HepG2 (cell line): ENCODE results near the gene GLDN. TPM values are rescaled to one million over a fixed set of nuclear protein-coding genes. Genes with fewer than 3 reads are reported as not detected.

ENCODE experiments used
- ATF5 ChIP-seq: sonication (generic); formaldehyde crosslinking; IDR thresholded peaks from 2 replicates; pipeline ENCODE4 v1.4.0; 2020; ENCODE audit warnings: mild to moderate bottlenecking, low read depth, missing genetic modification reagents
- NFYC ChIP-seq: IDR thresholded peaks from 2 replicates; pipeline ENCODE4 v1.6.1; 2016; ENCODE audit warnings: missing genetic modification reagents, missing compliant biosample characterization
- TAF1 ChIP-seq: sonication (generic); formaldehyde crosslinking; IDR thresholded peaks from 2 replicates; pipeline ENCODE4 v1.4.0; 2020; ENCODE audit warnings: missing genetic modification reagents
- ZBTB1 ChIP-seq: sonication (generic); formaldehyde crosslinking; IDR thresholded peaks from 2 replicates; pipeline ENCODE4 v1.4.0; 2020; ENCODE audit warnings: missing genetic modification reagents, borderline replicate concordance
- ZNF143 ChIP-seq: sonication (generic); formaldehyde crosslinking; IDR thresholded peaks from 2 replicates; pipeline ENCODE4 v1.4.0; 2020; ENCODE audit warnings: missing genetic modification reagents
- ZNF782 ChIP-seq: sonication (generic); formaldehyde crosslinking; IDR thresholded peaks from 2 replicates; pipeline ENCODE4 v1.4.0; 2020; ENCODE audit warnings: missing genetic modification reagents, mild to moderate bottlenecking, borderline replicate concordance
- ZSCAN30 ChIP-seq: sonication (generic); formaldehyde crosslinking; IDR thresholded peaks from 2 replicates; pipeline ENCODE4 v1.5.0; 2020; ENCODE audit warnings: mild to moderate bottlenecking, missing genetic modification reagents
- polyA plus RNA-seq, 8 experiments: library from polyadenylated mRNA; depleted of rRNA in 3 of 8; stranded (reverse) in 7 of 8; unstranded in 1 of 8; fragments of >200 nt; fragmentation: Illumina TruSeq in 4 of 8; extraction: Trizol in 4 of 8; gene quantifications; 2 replicates each; pipeline versions ENCODE4 v1.2.1 to v1.2.3, GENCODE V29; 2011 to 2016; ENCODE audit warnings: low read depth in 4 of 8, missing spikeins in 1 of 8, mixed read lengths in 1 of 8; ENCODE audit not compliant: insufficient read depth in 1 of 8
- total RNA-seq, 5 experiments: library from RNA; depleted of rRNA; stranded (reverse); fragments of >200 nt; fragmentation: Illumina TruSeq; extraction: Trizol; gene quantifications; 2 replicates each; pipeline ENCODE4 v1.2.3, GENCODE V29; 2016; ENCODE audit warnings: low read depth in 1 of 5
- TF ChIP-seq, protein P1 (sequence below): sonication (generic); formaldehyde crosslinking; IDR thresholded peaks from 2 replicates; pipeline ENCODE4 v1.4.0; 2020; ENCODE audit warnings: missing genetic modification reagents
- TF ChIP-seq, protein P2 (sequence below): sonication (generic); formaldehyde crosslinking; IDR thresholded peaks from 2 replicates; pipeline ENCODE4 v1.8.1; 2023; ENCODE audit warnings: mild to moderate bottlenecking, moderate library complexity, missing genetic modification reagents
- TF ChIP-seq, protein P3 (sequence below): sonication (generic); formaldehyde crosslinking; IDR thresholded peaks from 2 replicates; pipeline ENCODE4; 2020; ENCODE audit warnings: missing genetic modification reagents, mild to moderate bottlenecking, borderline replicate concordance

Gene GLDN
- total and polyA plus RNA-seq, 2 of the 13 experiments (the other 11 are each of a cell fraction or from before 2014, with no cell fraction given), result 0.86 to 1.0 TPM

- TF ChIP-seq, protein P1, sequence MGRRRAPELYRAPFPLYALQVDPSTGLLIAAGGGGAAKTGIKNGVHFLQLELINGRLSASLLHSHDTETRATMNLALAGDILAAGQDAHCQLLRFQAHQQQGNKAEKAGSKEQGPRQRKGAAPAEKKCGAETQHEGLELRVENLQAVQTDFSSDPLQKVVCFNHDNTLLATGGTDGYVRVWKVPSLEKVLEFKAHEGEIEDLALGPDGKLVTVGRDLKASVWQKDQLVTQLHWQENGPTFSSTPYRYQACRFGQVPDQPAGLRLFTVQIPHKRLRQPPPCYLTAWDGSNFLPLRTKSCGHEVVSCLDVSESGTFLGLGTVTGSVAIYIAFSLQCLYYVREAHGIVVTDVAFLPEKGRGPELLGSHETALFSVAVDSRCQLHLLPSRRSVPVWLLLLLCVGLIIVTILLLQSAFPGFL (CRISPR knock-in tag), result no peak
- no peak for TF ChIP-seq TAF1
- TF ChIP-seq ZNF782, result no peak
- TF ChIP-seq ZNF143, result no peak
- no peak for TF ChIP-seq ATF5 (CRISPR knock-in tag)
- TF ChIP-seq, protein P2, sequence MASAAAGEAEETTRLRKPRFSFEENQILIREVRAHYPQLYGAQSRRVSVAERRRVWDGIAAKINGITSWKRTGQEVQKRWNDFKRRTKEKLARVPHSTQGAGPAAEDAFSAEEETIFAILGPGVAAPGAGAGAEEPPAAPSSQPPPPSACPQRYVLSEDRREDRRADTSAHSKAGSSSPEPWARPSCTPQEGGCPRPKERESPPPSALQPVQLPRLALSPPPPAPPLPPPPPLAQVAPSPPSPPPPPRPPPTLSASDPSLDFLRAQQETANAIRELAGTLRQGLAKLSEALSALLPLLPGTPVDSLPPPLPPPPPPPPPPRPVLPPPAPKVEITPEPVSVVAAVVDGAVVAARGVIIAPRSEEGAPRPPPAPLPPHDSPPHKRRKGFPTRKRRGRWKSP, result no peak
- TF ChIP-seq, protein P3, sequence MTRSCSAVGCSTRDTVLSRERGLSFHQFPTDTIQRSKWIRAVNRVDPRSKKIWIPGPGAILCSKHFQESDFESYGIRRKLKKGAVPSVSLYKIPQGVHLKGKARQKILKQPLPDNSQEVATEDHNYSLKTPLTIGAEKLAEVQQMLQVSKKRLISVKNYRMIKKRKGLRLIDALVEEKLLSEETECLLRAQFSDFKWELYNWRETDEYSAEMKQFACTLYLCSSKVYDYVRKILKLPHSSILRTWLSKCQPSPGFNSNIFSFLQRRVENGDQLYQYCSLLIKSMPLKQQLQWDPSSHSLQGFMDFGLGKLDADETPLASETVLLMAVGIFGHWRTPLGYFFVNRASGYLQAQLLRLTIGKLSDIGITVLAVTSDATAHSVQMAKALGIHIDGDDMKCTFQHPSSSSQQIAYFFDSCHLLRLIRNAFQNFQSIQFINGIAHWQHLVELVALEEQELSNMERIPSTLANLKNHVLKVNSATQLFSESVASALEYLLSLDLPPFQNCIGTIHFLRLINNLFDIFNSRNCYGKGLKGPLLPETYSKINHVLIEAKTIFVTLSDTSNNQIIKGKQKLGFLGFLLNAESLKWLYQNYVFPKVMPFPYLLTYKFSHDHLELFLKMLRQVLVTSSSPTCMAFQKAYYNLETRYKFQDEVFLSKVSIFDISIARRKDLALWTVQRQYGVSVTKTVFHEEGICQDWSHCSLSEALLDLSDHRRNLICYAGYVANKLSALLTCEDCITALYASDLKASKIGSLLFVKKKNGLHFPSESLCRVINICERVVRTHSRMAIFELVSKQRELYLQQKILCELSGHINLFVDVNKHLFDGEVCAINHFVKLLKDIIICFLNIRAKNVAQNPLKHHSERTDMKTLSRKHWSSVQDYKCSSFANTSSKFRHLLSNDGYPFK, result no peak
- 0 out of 2 replicates have a peak, but pooled peaks have one; percentile 13 for TF ChIP-seq NFYC (CRISPR knock-in tag)
- no peak for TF ChIP-seq ZBTB1 (CRISPR knock-in tag)
- TF ChIP-seq ZSCAN30 (CRISPR knock-in tag), result no peak
Observed at GRCh38 chr15:51299187-51300015, 42.1 kb upstream of the GLDN start (continued).
